ENCODE measurements around the gene ZNF541.

Gene ZNF541, protein sequence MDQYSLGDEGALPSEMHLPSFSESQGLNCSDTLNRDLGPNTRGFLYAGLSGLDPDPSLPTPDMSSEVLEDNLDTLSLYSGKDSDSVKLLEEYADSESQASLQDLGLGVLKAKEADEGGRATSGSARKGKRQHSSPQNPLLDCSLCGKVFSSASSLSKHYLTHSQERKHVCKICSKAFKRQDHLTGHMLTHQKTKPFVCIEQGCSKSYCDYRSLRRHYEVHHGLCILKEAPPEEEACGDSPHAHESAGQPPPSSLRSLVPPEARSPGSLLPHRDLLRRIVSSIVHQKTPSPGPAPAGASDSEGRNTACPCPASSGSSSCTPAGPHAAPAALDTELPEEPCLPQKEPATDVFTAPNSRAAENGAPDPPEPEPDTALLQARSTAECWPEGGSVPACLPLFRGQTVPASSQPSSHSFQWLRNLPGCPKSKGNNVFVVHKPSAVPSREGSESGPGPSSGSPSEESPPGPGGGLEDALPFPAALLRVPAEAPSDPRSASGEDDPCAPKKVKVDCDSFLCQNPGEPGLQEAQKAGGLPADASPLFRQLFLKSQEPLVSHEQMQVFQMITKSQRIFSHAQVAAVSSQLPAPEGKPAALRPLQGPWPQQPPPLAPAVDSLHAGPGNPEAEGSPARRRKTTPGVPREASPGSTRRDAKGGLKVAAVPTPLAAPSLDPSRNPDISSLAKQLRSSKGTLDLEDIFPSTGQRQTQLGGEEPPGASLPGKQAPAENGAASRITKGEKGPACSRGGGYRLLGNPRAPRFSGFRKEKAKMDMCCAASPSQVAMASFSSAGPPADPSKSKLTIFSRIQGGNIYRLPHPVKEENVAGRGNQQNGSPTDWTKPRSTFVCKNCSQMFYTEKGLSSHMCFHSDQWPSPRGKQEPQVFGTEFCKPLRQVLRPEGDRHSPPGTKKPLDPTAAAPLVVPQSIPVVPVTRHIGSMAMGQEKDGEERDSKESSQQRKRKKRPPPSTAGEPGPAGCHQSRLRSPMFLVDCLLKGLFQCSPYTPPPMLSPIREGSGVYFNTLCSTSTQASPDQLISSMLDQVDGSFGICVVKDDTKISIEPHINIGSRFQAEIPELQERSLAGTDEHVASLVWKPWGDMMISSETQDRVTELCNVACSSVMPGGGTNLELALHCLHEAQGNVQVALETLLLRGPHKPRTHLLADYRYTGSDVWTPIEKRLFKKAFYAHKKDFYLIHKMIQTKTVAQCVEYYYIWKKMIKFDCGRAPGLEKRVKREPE (N-terminal part only)

GRCh38 chr19:47573071-47574026 is at the start of gene ZNF541:
Gene ZNF541 (minus strand): TSS chr19:47573148. CDS start chr19:47555856, 17,292 bp downstream.
- DNase-seq: no peak

- no peak for DNase-seq
Observed at GRCh38 chr19:47619763-47620162, 46.8 kb upstream of the ZNF541 start.

DNA sequence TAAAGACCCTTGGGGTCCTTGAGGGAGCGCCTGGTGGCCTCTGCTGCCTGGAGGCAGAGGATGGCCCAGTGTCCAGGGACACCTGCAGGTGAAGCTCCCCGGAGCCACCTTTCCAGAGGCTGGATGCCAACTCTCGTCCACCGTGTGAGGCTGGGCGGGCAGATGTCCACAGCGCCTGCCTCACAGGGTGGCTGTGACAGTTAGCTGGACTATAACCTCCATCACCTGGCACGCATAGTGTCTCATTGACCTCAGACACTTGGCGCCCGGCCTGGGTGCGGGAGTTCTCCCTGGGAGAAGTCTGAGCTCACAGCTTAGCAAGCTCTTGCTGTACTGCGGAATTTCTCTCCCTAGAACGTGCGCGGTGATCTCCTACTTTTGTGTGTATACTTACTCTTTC is 45.8 kb upstream of the ZNF541 start:
- no peak for DNase-seq

DNA sequence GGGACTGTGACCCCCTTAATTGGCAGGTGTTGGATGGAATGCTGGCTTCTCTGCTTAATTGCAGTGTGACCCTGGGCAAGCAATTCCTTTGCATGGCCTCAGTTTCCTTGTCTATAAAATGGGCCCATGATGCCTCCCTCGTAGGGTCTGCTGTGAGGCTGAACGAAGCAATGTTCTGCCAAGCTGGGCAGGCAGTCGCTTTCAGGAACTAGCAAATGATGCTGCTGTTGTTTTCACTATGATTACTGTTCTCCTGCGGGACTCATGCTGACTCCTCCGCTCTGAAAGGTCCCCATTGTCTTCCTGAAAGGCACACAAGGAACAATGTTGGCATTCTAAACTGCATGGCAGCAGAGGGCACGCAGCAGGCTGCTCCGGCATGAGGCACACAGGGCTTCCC is 42.8 kb upstream of the ZNF541 start:
- DNase-seq: no peak

DNA sequence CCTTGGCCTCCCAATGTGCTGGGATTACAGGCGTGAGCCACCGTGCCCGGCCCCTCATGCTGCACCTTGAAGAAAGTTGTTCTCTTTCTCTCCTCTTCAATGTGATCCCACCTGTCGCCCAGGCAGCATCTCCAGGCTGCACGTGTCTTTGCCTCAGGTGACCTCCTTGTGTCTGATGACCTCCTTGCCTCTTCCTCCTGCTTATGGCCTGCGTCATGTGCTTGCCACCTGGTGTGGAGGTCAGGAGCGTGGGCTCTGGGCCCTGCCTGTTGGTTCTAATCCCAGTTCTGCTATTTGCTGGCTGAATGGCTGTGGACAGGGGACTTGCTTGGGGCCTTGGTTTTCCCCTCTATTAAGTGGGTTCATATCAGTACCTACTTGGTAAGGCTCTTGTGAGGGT is 42.3 kb upstream of the ZNF541 start:
- DNase-seq: no peak

- no peak for DNase-seq
Observed at GRCh38 chr19:47614559-47614958, 41.6 kb upstream of the ZNF541 start.

- DNase-seq: no peak
Observed at GRCh38 chr19:47614021-47614295, 41.0 kb upstream of the ZNF541 start.

DNA sequence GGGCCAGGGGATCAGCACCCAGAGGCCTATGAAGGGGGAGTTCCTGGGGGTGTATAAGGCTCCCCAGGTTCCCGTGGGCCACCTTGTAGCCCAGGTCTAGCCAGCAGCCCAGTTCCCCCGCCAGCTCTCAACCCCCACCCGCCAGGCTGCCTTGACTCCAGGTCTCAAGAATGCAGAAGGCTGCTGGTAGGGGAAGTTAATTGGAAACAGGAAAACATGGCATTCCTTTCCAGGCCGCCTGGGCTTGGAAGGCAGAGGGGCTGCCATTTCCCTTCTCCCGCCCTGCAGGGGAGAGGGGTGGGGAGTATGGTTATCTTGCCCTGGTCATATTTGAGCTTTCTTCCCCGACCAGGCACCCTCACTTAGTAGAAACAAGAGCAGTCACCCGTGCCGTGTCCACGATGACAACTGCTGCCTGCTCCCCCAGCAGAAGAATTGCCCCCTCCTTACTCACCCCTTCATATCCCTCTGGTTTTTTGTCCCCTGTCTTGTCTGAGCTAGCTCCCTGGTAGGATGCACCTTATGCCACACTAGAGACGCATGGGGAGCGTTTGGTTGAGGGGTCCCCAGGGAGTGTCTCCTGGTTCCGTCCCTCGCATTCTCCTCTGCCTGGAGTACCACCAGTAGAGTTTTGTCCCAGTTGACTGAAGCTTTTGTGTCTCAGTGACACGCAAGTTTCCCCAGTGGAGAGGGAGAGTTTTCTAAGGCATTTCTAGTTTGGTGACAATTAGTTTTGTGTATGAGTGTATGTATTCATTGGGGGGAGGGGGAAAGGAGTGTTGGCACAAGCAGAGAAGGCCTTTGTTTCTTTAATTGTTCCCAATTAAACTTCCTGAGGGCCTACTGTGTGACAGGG is 40.4 kb upstream of the ZNF541 start:
- DNase-seq: no peak

DNA sequence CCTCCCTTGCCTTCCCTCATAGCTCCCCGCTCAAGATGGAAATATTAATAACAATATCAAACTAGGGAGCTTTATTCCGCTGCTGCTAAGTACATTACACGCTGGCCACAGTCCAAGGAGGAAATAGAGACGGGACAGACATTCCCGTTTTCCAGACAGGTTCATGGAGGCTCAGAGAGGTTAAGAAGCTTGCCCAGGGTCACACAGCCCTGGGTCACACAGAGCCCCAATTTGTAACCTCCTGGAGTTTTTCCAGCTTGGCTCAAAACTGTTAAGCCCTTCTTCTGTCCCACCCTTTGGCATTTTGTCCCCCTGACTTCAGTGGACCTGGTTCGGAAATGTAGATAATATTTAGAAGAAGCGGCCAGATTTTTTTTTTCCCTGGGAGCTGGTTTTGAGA is 38.0 kb upstream of the ZNF541 start:
- DNase-seq: peak; percentile 4

- DNase-seq: no peak
Observed at GRCh38 chr19:47609906-47610894, 37.3 kb upstream of the ZNF541 start.

DNA sequence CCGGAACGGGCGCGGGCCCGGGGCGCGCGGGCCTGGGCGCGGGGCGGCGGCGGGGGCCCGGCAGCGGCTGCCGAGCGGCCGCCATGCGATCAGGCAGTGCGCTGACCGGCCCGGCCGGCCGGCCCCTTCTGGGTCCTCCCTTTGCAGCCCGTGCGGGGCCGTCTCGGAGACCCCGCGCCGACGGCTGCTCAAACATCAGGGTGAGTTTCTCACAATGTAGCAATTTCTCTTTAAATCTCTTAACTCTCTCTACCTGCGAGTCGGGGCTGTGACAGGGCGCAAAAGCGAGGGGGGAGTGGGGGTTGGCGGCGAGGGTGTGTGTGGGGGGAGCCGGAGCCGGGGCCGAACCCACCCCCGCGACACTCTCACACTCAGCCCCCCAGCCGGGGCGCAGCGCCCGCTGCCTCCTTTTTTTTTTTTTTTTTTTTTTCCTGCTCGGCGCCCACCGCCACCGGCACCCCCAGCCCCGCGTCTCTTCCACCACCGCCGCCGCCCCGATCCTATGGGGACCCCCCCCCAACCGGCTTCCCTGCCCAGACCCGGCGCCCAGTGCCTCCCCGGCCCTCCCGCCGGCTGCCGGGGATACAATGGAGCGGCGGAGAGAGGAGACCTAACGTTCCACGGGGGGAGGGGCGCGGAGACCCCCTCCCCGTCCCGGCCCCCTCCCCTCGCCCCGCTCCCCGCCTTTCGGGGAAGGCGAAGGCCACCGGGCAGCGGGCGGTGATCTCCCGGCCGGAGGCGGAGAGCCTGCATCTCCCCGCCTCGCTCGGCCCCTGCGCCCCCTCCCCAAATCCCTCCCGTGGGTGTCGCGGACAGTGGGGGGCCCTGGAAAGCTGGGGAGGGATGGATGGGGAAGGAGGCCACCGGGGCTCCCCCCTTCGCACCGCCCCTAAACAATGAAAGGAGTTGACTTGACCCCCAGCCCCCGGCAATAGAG is 36.3 kb upstream of the ZNF541 start, which contains the start of gene BICRA:
Gene BICRA, plus strand, starts transcription at position 166 of the 937 bp plus-strand sequence. CDS start 64,441 bp downstream, outside the sequence.
- peak; percentile 68 for DNase-seq

DNA sequence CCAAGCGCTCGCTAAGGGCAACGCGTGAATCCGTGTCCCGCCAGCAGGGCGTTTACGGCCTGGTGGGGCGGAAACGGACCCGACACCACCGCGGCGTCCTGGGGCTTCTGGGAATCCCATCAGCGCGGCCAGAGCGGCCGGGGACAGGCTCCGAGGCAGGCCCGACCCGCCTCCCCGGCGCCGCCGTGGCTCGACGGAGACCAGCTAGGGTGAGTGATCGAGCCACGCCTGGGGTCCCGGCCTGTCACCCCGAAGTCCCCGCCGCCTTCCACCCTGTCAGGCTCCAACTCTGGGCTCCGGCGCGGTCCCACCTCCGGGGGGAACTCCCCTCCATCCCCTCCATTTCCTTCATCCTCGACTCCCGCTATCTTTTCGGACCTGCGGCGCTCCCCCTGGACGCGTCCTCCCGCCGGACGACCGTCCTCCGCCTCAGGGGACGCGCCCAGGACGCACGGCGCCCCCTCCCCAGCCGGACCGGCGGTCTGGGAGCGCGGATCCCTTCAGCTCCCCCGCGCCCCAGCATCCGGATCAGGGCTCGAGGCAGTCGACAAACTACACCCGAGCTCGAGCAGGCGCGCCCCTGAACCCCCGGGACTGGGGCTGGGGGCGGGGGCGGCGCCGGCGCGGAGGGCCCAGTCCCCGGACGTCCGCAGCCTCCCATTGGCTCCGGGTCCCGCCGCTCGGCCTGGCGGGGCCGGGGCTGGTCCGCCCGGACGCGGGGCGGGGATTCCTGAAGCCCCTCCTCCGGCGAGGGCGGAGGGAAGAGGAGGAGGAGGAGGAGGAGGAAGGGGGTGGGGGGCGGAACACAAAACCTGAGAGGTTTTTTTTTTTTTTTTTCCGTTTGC is 35.3 kb upstream of the ZNF541 start:
- peak; percentile 81 for DNase-seq

DNA sequence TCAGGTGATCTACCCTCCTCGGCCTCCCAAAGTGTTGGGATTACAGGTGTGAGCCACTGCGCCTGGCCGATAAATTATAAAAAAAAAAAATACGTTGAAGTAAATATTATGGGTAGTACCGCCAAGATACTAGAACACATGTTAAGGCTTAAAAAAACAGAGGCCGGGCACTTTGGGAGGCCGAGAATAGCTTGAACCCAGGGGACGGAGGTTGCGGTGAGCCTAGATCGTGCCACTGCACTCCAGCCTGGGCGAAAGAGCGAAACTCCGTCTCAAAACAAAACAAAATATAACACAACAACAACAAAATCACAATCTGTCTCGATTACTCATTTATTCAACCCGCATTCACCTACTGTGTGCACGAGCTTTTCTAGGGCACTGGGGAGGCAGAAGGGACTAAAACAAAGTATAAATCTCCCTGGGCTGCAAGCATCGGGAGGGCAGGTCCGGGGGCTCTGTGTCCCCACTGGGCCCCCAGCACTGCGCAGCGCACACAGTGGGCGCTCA is 34.7 kb upstream of the ZNF541 start:
- DNase-seq: no peak

DNA sequence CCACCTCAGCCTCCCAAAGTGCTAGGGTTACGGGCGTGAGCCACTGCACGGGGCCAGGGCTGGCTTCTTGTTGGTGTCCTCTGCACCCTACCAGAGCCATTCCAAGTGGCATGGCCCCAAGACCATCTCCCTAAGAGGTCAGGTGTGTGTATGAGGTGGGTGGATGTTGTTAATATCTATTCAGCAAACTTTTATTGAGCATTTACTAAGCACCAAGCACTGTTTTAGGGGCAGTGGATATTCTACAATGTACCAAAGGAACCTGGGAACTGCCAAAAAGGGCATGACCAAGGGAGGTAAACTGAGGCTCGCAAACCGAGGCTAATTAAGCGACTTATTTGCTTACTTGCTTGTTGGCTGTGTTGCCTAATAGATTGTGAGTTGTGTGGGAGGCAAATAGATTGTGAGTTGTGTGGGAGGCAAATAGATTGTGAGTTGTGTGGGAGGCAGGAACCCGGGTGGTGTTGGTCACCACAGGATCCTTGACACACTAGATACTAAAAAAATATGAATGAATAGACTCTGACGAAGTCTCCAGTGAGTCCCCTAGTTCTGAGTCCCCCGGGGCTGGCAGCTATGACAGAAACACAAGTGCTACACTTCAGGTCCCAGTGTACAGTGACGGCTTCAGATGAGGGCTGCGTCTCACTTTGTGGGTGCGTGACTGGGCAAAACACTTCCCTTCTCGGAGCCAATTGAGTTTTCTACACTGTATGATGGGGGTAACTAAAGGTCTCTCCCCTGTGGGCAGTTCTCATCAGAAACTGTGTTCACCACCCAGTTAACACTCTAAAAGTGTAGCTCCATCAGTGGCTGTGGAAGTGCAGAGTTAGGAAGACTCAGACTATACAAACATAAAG is 31.0 kb upstream of the ZNF541 start:
- no peak for DNase-seq

- no peak for DNase-seq
Observed at GRCh38 chr19:47601180-47601904, 28.4 kb upstream of the ZNF541 start.

Data from DMS153 (cell line).